ENCODE measurements around the gene ATP13A3. TPM values are rescaled to one million over a fixed set of nuclear protein-coding genes. Genes with fewer than 3 reads are reported as not detected.

ATP13A3 gene
- total RNA-seq, 1 donor = 228 TPM

DNA sequence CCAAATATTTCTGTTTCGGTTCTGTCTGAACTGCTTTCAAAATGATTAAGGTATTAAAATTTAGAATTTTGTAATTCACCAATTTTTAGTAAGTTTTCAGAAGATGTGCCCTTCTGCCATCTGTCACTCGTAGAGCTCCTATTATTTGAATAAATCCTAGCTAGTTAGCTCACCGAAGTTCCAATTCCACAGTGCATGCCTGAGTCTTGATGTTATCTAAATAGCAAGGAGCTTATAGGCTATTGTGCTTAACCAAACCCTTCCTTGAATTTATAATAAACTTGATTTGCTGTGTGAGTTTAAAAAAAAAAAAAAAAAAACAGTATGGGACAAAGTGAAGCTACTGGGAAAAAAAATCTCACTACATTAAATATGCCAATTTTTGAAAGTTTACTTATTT lies 18.7 kb downstream of the ATP13A3 start:
- H3K4me3 ChIP-seq (ENCODE audit: low read depth, low read length) = no peak overlapping the region
- no peak for DNase-seq (ENCODE audit: low read depth)
- TF ChIP-seq, protein P1, sequence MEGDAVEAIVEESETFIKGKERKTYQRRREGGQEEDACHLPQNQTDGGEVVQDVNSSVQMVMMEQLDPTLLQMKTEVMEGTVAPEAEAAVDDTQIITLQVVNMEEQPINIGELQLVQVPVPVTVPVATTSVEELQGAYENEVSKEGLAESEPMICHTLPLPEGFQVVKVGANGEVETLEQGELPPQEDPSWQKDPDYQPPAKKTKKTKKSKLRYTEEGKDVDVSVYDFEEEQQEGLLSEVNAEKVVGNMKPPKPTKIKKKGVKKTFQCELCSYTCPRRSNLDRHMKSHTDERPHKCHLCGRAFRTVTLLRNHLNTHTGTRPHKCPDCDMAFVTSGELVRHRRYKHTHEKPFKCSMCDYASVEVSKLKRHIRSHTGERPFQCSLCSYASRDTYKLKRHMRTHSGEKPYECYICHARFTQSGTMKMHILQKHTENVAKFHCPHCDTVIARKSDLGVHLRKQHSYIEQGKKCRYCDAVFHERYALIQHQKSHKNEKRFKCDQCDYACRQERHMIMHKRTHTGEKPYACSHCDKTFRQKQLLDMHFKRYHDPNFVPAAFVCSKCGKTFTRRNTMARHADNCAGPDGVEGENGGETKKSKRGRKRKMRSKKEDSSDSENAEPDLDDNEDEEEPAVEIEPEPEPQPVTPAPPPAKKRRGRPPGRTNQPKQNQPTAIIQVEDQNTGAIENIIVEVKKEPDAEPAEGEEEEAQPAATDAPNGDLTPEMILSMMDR (IDR thresholded peaks at IDR 0.05; ENCODE audit: insufficient read depth, low read depth, low read length) = no peak

DNA sequence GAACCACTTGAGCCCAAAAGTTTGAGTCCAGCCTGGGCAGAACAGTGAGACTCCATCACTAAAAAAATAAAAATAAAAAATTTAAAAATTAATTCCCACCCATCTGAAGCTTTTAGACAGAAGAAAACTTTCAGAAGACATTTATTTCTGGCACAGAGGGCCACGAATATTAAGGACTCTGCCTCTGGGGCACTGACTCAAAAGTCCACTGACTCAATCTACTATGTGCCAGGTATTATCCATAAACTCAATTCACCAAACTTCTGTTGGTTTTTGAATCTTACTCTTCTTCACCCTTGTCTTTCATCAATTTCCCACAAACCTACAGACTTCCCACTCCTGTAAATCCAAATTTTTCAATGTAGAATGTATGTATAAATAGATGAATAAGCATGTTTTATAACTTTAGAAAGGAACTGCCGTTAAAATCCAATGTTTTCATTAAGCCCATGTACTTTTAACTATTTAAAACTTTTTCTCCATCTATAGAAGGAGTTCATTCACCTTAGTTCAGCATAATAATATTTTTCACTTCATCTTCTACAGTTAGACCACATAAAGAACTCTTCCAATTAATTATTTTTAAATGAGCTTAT lies 19.9 kb downstream of the ATP13A3 start:
- TF ChIP-seq, protein P1 (IDR thresholded peaks at IDR 0.05; ENCODE audit: insufficient read depth, low read depth, low read length) = no peak
- no peak for DNase-seq (ENCODE audit: low read depth)
- H3K4me3 ChIP-seq (ENCODE audit: low read depth, low read length) = no peak overlapping the region

DNA sequence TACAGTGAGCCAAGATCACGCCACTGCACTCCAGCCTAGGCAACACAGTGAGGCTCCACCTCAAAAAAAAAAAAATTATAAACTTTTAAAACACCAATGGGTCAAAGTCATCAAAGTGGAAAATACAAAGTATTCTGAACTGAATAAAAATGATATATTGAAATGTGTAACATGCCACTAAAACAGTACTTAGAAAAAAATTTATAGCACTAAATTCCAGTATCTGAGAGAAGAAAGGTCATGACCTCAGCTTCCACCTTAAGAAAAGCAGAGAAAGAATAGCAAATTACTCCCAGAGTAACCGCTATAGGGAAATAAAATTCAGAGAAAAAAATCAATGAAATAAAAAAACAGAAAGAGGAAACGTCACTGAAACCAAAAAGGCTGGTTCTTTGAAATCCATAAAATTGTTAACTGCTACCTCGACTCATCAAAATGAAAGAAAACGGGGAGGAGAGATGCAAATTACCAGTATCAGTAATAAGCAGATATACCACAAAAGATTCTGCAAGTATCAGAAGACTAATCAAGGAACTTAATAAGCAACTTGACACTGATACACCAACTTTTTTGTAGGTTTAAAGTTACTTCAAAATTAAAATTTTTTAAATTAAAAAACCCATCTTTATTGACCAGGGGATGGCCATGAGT lies 20.8 kb downstream of the ATP13A3 start:
- TF ChIP-seq, protein P1 (IDR thresholded peaks at IDR 0.05; ENCODE audit: insufficient read depth, low read depth, low read length) = no peak
- no peak for DNase-seq (ENCODE audit: low read depth)
- no peak overlapping the region for H3K4me3 ChIP-seq (ENCODE audit: low read depth, low read length)

DNA sequence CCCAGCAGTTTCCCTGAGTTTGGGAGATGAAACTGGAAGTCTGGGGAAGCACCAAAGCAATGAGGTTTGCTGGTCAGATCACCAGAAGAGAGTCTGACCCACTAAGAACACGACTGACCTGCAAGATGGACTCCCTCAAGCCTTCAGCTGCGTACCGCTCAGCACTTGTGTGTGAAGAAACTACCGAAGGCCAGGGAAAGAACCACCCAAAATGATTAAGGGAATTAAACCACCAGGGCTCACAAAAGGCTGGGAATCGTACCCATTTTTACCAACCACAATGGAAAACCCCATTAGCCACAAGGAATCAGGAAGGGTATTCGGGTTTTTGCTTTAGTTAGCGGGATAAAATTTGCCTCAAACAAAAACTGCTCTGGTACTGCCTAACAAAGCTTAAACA lies 21.6 kb downstream of the ATP13A3 start:
- no peak overlapping the region for H3K4me3 ChIP-seq (ENCODE audit: low read depth, low read length)
- TF ChIP-seq, protein P1 (IDR thresholded peaks at IDR 0.05; ENCODE audit: insufficient read depth, low read depth, low read length) = no peak
- no peak for DNase-seq (ENCODE audit: low read depth)

DNA sequence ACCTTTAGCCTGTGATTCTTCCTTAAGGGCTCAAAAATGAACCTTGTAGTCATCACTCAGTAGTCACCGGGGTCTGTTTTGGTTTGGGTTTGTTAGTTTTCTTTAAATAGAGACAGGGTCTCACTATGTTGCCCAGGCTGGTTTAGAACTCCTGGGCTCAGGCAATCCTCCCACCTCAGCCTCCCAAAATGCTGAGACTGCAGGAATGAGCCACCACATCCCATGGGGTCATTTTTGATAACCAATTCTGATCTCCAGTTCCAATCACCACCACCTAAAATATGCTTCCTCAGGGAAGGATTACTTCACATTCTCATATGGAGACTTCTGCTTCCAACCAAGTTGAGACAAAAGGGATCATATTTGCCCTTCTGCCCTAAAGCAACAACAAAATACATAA lies 22.1 kb downstream of the ATP13A3 start:
- TF ChIP-seq, protein P1 (IDR thresholded peaks at IDR 0.05; ENCODE audit: insufficient read depth, low read depth, low read length) = no peak
- DNase-seq (ENCODE audit: low read depth) = no peak
- H3K4me3 ChIP-seq (ENCODE audit: low read depth, low read length) = no peak overlapping the region

DNA sequence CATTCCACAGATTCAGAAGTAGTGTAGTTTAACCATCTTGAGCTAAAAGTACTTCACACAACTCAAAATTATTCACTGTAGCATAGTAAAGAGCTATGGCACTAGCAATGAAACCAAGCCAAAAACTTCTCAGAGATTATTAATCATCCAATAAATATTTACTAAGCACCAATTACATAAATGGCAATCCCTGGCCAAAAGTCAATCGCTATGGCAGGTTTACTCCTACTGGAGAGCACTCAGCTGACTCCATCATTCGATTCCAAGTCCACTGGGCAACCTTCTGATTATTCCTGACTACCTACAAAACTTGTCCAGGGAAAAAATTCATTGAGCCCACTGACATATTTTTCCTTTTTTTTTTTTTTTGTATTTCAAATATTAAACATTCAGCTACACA lies 23.9 kb downstream of the ATP13A3 start:
- H3K4me3 ChIP-seq (ENCODE audit: low read depth, low read length) = no peak overlapping the region
- TF ChIP-seq, protein P1 (IDR thresholded peaks at IDR 0.05; ENCODE audit: insufficient read depth, low read depth, low read length) = no peak
- no peak for DNase-seq (ENCODE audit: low read depth)

DNA sequence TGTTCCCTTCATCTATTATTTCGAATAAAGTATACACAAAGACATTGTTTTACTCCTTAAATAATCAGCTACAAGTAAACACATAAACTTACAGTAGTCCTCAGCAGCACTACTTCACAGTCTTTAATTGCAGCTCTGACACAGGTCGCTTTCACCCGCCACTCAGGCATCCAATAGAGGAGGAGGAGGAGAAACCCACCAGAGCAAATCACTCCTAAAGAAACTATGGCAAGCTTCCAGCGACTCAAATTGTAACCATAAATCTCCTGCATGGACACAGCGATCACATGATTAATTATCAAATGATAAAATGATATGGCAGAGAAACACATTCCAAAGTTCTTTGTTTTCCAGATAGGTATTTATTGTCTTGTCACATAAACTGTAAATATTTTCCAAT lies 26.2 kb downstream of the ATP13A3 start:
- TF ChIP-seq, protein P1 (IDR thresholded peaks at IDR 0.05; ENCODE audit: insufficient read depth, low read depth, low read length) = no peak
- no peak for DNase-seq (ENCODE audit: low read depth)
- H3K4me3 ChIP-seq (ENCODE audit: low read depth, low read length) = no peak overlapping the region
